Esophagus squamous epithelium (tissue), 5 donors: ENCODE measurements around the gene NR2C2. TPM values are rescaled to one million over a fixed set of nuclear protein-coding genes. Genes with fewer than 3 reads are reported as not detected.
A peak's percentile ranks its signal among the peaks of the same experiment; 100 is the strongest.

Experiments used
- DNase-seq: peaks from one replicate; lab custom pipeline; 2025; lab: John Stamatoyannopoulos, UW
- H3K27ac ChIP-seq, 4 donors: fragments of 200-600 bp; sonication (generic); one replicate each; pipeline ENCODE4 v1.5.1; 2016 to 2019; ENCODE audit warnings: mild to moderate bottlenecking in 1 of 4
- H3K27me3 ChIP-seq, 4 donors: fragments of 200-600 bp; sonication (generic); 1 replicate in 3 of 4; 2 replicates in 1 of 4; pipeline versions ENCODE4 v1.5.1 to v1.6.0; 2017 to 2021; ENCODE audit warnings: antibody characterized with exemption in 1 of 4
- H3K36me3 ChIP-seq, 3 donors: fragments of 200-600 bp; sonication (generic); one replicate each; pipeline ENCODE4 v1.5.1; 2016 to 2019
- H3K4me1 ChIP-seq, 3 donors: fragments of 200-600 bp; sonication (generic); one replicate each; pipeline ENCODE4 v1.5.1; 2017 to 2019
- H3K4me3 ChIP-seq, 4 donors: fragments of 200-600 bp; sonication (generic); 1 replicate in 3 of 4; 2 replicates in 1 of 4; pipeline ENCODE4 v1.5.1; 2016 to 2019; ENCODE audit warnings: mild to moderate bottlenecking in 2 of 4, moderate library complexity in 1 of 4
- H3K9me3 ChIP-seq, 3 donors: fragments of 200-600 bp; sonication (generic); one replicate each; pipeline ENCODE4 v1.5.1; 2016 to 2019
- POLR2A ChIP-seq, 4 donors: fragments of 450-650 bp; IDR thresholded peaks; one replicate each; pipeline ENCODE4 v1.6.1; 2017; ENCODE audit warnings: antibody characterized with exemption in 4 of 4, mild to moderate bottlenecking in 4 of 4, moderate library complexity in 3 of 4
- WGBS, 2 donors: methylation state at CpG; one replicate each; pipeline ENCODE4 v1.1.5; 2018; 5-methylcytosine and 5-hydroxymethylcytosine counted together
- intact Hi-C: fragments of 100-400 bp; cut with DNase I; formaldehyde crosslinking; loops from one replicate; pipeline ENCODE4 v1.15.0; 2022
- total RNA-seq, 4 donors: library from RNA; depleted of rRNA; stranded (reverse); fragments of >200 nt; gene quantifications; one replicate each; pipeline ENCODE4 v1.1.0, GENCODE V29; 2016
- TF ChIP-seq, protein P1 (sequence below), 6 experiments: fragments of 450-650 bp in 4 of 6; fragments of 200-600 bp in 2 of 6; sonication (generic) in 2 of 6; IDR thresholded peaks; one replicate each; pipeline ENCODE4 v1.5.1; 2016 to 2019; ENCODE audit warnings: antibody characterized with exemption in 6 of 6, mild to moderate bottlenecking in 4 of 6, moderate library complexity in 4 of 6
- donor health status: DM: yes; HTN: yes; CAD: no.

Gene NR2C2
- total RNA-seq, 4 donors from 2014 or later: 14.1 to 37.2 (median 26.3) TPM

DNA sequence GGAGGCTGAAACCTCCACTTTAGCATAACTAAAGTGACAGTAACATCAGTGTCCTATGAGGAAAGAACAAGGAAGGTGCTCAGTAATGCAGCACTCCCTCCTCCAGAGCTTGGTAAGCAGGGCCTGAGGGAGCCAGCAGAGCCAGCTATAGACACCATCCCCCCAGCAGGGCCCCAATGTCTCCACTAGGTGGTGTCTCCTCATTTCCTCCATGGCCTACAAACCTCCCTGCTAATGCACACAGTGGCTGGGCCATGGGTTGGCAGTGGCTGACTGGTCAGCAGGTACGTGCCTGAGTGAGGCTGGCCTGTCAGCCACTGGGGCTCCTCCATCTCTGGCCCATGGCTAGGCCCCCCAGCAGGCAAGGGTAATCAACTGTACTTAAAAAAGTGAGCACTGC, 104.1 kb downstream of the NR2C2 start:
- no peaks in the 10 kb centered on the region for H3K4me1 ChIP-seq
- H3K27me3 ChIP-seq: no peaks in the 10 kb centered on the region
- no peaks in the 10 kb centered on the region for H3K9me3 ChIP-seq
- no CpG with 5 or more reads among the region's 1 CpG for WGBS, 2 donors
- no peak for DNase-seq
- intact Hi-C loops: no loop called here
- TF ChIP-seq, protein P1, sequence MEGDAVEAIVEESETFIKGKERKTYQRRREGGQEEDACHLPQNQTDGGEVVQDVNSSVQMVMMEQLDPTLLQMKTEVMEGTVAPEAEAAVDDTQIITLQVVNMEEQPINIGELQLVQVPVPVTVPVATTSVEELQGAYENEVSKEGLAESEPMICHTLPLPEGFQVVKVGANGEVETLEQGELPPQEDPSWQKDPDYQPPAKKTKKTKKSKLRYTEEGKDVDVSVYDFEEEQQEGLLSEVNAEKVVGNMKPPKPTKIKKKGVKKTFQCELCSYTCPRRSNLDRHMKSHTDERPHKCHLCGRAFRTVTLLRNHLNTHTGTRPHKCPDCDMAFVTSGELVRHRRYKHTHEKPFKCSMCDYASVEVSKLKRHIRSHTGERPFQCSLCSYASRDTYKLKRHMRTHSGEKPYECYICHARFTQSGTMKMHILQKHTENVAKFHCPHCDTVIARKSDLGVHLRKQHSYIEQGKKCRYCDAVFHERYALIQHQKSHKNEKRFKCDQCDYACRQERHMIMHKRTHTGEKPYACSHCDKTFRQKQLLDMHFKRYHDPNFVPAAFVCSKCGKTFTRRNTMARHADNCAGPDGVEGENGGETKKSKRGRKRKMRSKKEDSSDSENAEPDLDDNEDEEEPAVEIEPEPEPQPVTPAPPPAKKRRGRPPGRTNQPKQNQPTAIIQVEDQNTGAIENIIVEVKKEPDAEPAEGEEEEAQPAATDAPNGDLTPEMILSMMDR (IDR thresholded peaks at IDR 0.05): peak; percentile 25 to 63 (median 34)
- TF ChIP-seq POLR2A (IDR thresholded peaks at IDR 0.05): no peak
- H3K36me3 ChIP-seq: peaks cover 11 to 100% (median 36%) of the 10 kb centered on the region in 3 donors
- H3K4me3 ChIP-seq: no peak overlapping the region
- H3K27ac ChIP-seq: no peak overlapping the region

DNA sequence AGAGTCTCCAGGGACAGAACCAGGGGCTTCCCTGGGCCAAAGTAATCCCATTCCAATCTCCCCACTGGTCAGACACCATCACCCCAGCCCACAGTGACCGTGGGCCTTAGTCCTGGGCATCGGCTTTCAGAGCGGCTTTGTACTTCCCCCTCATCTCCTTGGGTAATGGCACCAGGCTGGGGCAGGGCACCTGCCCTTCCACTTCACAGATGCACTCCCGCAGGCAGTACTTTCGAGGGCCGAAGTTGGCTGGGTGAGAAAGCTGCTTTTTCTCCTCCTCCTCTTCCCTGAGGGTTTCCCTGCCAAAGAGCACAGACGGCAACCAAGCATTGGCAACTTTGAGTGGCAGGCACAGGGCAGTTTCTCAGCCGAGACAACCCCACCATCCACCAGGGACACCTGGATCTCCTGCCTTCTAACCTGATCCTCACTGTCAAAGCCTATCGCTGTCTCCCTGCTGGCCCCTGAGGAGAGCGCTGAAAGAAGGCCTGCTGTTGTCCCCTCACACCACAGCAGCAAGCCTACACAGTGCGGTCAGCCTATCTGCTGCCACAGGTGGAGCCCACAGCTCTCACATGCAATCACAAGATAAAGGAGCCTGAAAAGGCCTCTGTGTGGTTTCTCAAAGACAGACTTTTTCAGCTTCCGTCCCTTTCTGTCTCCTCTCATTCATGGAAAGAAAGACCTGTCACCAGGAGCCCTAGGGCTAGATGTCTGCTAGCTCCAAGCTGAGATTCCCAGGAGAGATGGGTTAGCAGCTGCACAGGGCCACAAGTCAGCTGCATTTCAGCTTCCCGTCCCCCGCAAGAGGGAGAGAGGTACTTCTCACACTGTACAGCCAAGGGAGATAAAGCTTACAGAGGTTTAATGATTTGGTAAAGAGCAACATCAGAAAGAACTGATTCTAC, 105.2 kb downstream of the NR2C2 start:
- TF ChIP-seq, protein P1 (IDR thresholded peaks at IDR 0.05): no peak
- TF ChIP-seq POLR2A (IDR thresholded peaks at IDR 0.05): no peak
- Histone ChIP-seq H3K4me1 (no peaks in the 10 kb centered on the region), H3K4me3 (no peak overlapping the region), H3K27me3 (no peaks in the 10 kb centered on the region), H3K9me3 (no peaks in the 10 kb centered on the region), H3K36me3 (peaks cover 8 to 100% (median 28%) of the 10 kb centered on the region in 3 donors), H3K27ac (no peak overlapping the region)
- DNase-seq: no peak
- 91 to 100% methylated on average over 4 to 10 of the region's 14 CpGs for WGBS, 2 donors
- intact Hi-C loops: no loop called here

DNA sequence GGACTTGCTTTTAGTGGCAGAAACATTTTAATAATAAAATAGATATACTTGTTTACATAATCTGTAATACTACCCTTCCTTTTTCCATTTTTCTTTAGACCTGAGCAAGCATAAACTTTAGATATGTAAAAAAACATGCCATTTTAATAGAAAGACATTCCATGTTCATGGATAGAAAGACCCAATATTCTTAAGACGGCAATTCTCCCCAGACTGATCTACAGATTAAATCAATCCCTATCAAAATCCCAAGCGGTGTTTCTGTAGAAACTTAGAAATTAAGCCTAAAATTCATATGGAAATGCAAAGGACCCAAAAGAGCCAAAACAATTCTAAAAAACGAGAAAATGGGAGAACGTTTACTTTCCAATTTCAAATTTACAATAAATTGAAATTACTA, 106.2 kb downstream of the NR2C2 start:
- Histone ChIP-seq H3K36me3 (peaks cover 8 to 100% (median 26%) of the 10 kb centered on the region in 3 donors), H3K27ac (no peak overlapping the region), H3K4me1 (no peaks in the 10 kb centered on the region), H3K4me3 (no peak overlapping the region), H3K9me3 (no peaks in the 10 kb centered on the region), H3K27me3 (no peaks in the 10 kb centered on the region)
- TF ChIP-seq, protein P1 (IDR thresholded peaks at IDR 0.05): no peak
- no peak for TF ChIP-seq POLR2A (IDR thresholded peaks at IDR 0.05)
- DNase-seq: no peak
- 94 to 95% methylated on average over 4 of the region's 4 CpGs for WGBS, 2 donors
- intact Hi-C loops: no loop called here

DNA sequence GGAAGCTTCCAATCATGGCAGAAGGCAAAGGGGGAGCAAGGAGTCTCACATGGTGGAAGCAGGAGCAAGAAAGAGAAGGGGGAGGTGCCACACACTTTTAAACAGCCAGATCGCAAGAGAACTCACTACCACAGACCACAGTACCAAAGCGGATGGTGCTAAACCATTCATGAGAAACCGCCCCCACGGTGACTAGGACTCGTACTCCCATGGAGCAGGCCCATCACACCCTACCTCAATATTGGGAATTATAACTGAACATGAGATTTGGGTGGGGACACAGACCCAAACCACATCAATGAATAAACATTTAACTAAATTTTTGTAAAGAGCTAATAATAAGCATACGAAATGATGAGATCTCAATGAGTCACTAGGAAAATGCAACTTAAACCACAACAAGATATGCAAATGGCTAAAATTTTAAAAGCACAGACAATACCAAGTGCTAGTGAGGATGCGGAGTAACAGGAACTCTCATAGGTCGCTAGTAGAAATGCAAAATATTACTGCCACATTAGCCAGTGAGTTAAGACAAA, 107.7 kb downstream of the NR2C2 start:
- H3K36me3 ChIP-seq: peaks cover 3 to 100% (median 21%) of the 10 kb centered on the region in 3 donors

More for the DNA sequence above, 107.7 kb downstream of the NR2C2 start:
- Histone ChIP-seq H3K27me3 (no peaks in the 10 kb centered on the region), H3K4me3 (no peak overlapping the region), H3K27ac (no peak overlapping the region), H3K4me1 (no peaks in the 10 kb centered on the region), H3K9me3 (no peaks in the 10 kb centered on the region)
- intact Hi-C loops: no loop called here
- no peak for DNase-seq
- 76 to 77% methylated on average over 8 of the region's 8 CpGs for WGBS, 2 donors
- TF ChIP-seq POLR2A (IDR thresholded peaks at IDR 0.05): no peak
- TF ChIP-seq, protein P1 (IDR thresholded peaks at IDR 0.05): no peak
